Endothelial cell (in vitro differentiated cells): ENCODE measurements around the gene MLST8. TPM values are rescaled to one million over a fixed set of nuclear protein-coding genes. Genes with fewer than 3 reads are reported as not detected.
A peak's percentile ranks its signal among the peaks of the same experiment; 100 is the strongest.

Experiments
- DNase-seq: peaks from one replicate; pipeline ENCODE4 v3.0.0; 2021; ENCODE audit warnings: low spot score
- H3K27ac Mint-ChIP-seq: one replicate; pipeline ENCODE4 v1.8.0; 2021; ENCODE audit warnings: mixed read lengths, inconsistent platforms; ENCODE audit not compliant: unreplicated experiment
- H3K27me3 Mint-ChIP-seq: one replicate; pipeline ENCODE4 v1.8.0; 2021; ENCODE audit warnings: mild to moderate bottlenecking, moderate library complexity, mixed read lengths, inconsistent platforms; ENCODE audit not compliant: unreplicated experiment
- H3K36me3 Mint-ChIP-seq: one replicate; pipeline ENCODE4 v1.8.0; 2021; ENCODE audit warnings: mild to moderate bottlenecking, low read depth, mixed read lengths, inconsistent platforms; ENCODE audit not compliant: unreplicated experiment
- H3K4me1 Mint-ChIP-seq: one replicate; pipeline ENCODE4 v1.8.0; 2021; ENCODE audit warnings: mild to moderate bottlenecking, mixed read lengths, inconsistent platforms; ENCODE audit not compliant: unreplicated experiment
- H3K4me3 Mint-ChIP-seq: one replicate; pipeline ENCODE4 v1.8.0; 2021; ENCODE audit warnings: mild to moderate bottlenecking, mixed read lengths, inconsistent platforms; ENCODE audit not compliant: unreplicated experiment
- H3K9me3 Mint-ChIP-seq: one replicate; pipeline ENCODE4 v1.8.0; 2021; ENCODE audit warnings: mixed read lengths, inconsistent platforms; ENCODE audit not compliant: unreplicated experiment
- total RNA-seq: library from RNA; stranded (reverse); fragmentation: NEBNext Ultra II Directional; extraction: Animal tissue kit (Norgen Biotek cat#: 25700); gene quantifications from one replicate; pipeline ENCODE4 v1.2.1, GENCODE V29; 2021; ENCODE audit not compliant: unreplicated experiment
- TF ChIP-seq, protein P1 (sequence below): fragments of 200-600 bp; sonication (generic); IDR thresholded peaks from one replicate; pipeline ENCODE4 v1.5.0; 2021; ENCODE audit warnings: antibody characterized with exemption; ENCODE audit not compliant: unreplicated experiment

The MLST8 gene
- total RNA-seq, 1 donor from 2014 or later: 35.4 TPM

DNA sequence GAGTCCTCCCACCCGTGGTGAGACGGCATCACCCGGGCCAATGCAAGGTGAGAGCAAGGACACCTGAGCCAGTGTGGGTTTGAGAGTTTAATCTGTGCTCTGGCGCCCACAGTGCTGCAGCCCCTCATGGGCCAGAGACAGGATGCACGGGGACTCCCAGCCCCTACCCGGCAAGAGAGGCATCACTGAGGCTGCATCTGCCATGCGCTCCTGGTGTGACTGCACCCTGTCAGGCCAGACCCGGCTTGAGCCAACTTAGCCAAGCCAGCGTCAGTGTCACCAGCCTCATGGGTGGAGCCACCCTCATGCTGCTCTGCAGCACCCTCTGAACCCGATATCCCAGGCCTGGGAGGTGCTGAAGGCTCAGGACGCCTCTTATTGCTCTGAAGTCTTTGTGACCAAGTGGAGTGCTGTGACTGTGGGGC is 6.7 kb downstream of the MLST8 start:
- peaks cover 17% of the 10 kb centered on the region for H3K4me1 Mint-ChIP-seq
- peak overlapping the region; percentile 52 for H3K27ac Mint-ChIP-seq
- H3K27me3 Mint-ChIP-seq: peaks cover 10% of the 10 kb centered on the region
- H3K4me3 Mint-ChIP-seq: peak overlapping the region; percentile 62
- H3K36me3 Mint-ChIP-seq: peaks cover 4% of the 10 kb centered on the region
- TF ChIP-seq, protein P1, sequence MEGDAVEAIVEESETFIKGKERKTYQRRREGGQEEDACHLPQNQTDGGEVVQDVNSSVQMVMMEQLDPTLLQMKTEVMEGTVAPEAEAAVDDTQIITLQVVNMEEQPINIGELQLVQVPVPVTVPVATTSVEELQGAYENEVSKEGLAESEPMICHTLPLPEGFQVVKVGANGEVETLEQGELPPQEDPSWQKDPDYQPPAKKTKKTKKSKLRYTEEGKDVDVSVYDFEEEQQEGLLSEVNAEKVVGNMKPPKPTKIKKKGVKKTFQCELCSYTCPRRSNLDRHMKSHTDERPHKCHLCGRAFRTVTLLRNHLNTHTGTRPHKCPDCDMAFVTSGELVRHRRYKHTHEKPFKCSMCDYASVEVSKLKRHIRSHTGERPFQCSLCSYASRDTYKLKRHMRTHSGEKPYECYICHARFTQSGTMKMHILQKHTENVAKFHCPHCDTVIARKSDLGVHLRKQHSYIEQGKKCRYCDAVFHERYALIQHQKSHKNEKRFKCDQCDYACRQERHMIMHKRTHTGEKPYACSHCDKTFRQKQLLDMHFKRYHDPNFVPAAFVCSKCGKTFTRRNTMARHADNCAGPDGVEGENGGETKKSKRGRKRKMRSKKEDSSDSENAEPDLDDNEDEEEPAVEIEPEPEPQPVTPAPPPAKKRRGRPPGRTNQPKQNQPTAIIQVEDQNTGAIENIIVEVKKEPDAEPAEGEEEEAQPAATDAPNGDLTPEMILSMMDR: no peak
- no peak for DNase-seq
- no peaks in the 10 kb centered on the region for H3K9me3 Mint-ChIP-seq

DNA sequence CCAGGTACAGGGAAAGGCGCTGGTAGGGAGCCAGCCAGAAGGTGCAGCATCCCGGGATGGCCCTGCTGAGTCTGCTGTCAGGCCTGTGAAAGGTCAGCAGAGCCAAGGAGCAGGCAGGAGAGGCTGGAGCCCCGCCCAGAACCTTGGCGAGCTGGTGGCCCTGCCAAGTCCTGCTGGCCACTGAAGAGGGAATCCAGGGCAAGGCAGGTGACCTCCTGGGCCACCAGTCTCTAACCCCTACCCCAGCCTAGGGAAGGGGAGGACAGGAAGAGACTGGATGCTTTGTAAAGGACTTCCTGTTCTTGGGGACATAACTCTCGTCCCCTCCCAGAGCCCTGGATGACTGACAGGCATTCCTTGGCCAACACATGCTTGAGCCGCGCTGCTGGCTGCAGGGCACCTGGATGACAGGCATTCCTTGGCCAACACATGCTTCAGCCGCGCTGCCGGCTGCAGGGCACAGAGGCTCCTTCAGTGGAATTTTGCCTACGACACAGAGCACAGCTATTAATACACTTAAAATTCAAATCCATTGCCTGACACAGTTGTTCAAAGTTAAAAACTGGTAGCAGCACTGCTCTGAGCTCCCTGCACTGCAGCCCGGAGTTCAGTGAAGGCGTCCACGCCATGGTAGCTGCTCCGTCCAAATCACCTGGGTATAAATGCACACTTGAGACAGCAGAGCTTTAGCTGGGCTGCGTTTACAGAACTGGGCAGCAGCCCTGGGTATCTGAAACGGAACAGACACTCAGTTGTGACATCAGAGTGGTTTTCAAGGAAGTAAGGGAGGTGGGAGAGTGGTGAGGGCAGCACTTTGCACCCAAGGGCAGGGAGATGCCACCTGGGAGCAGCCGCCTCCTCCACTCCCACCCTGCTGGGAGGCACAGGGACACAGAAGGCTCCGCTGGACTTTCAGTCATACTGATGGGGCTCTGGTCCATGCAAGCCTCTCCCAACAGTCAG is 7.4 kb downstream of the MLST8 start:
- H3K27me3 Mint-ChIP-seq: peaks cover 11% of the 10 kb centered on the region
- H3K4me3 Mint-ChIP-seq: peak overlapping the region; percentile 87
- H3K9me3 Mint-ChIP-seq: no peaks in the 10 kb centered on the region
- TF ChIP-seq, protein P1: no peak
- peaks cover 22% of the 10 kb centered on the region for H3K4me1 Mint-ChIP-seq
- H3K27ac Mint-ChIP-seq: peak overlapping the region; percentile 67
- H3K36me3 Mint-ChIP-seq: peaks cover 2% of the 10 kb centered on the region
- no peak for DNase-seq

DNA sequence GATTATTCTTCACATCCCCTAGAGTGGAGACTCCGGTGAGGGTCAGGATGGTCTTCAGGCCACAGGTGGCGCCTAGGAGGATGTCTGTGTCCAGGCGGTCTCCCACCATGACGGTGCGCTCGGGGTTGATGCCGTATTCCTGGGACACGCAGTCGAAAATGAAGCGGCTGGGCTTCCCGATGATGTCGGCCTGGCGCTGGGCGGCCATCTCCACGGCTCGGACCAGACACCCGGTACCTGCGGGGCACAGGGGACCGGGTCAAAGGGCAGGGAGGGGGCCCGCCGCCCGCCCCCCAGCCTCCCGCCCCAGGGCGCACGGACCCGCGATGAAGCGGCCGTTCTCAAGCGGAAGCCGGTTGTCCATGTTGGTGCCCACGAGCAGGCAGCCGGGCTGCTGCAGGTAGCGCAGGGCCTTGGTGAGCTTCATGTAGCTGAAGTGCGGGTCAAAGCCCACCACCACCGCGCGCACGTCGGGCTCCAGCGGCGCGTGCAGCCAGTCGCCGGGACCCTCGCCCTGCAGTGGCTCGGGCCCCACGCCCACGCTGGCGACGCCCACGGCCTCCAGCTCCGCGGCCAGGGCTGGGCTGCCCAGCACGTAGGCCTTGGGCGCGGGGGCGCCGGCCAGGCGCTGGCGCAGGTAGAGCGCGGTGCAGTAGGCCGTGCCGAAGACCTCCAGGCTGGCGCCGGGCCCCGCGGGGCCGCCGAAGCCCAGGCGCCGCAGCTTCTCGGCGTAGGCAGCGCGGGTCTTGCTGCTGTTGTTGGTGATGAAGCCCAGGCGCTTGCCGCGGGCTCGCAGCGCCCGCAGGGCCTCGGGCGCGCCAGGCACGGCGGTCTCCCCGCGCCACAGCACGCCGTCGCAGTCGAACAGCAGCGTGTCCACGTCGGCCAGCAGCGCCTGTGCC is 8.8 kb downstream of the MLST8 start:
- Mint-ChIP-seq H3K4me1 (peaks cover 25% of the 10 kb centered on the region), H3K27me3 (peaks cover 10% of the 10 kb centered on the region), H3K27ac (peak overlapping the region; percentile 75), H3K4me3 (peak overlapping the region; percentile 87), H3K36me3 (no peaks in the 10 kb centered on the region), H3K9me3 (no peaks in the 10 kb centered on the region)
- TF ChIP-seq, protein P1: no peak
- no peak for DNase-seq

DNA sequence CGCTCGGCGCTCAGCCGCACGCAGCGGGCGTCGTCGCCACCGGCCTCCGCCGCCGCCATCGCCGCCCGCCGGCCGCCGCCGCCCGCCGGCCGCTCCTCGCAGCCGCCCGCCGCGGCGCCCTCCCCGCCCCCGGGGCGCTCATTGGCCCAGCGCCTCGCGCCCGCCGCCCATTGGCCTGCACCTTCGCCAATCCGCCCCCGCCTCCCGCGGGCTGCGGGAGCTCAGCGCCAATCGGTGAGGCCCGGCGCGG is 9.4 kb downstream of the MLST8 start, which contains the start of gene PGP:
TSS of gene PGP (minus strand) at position 122 of the 250 bp plus-strand sequence. CDS start at position 59, 63 bp downstream.
- Mint-ChIP-seq H3K27ac (peak within 1 kb of the TSS; percentile 91), H3K36me3 (no peaks in the 10 kb centered on the region), H3K9me3 (no peaks in the 10 kb centered on the region), H3K4me1 (peaks cover 25% of the 10 kb centered on the region), H3K27me3 (peaks cover 10% of the 10 kb centered on the region), H3K4me3 (peak within 1 kb of the TSS; percentile 93)
- TF ChIP-seq, protein P1: no peak
- DNase-seq: no peak
